OCI-LY1 (cell line): ENCODE results near the gene MAN1C1.

ENCODE experiments used
- H2AFZ ChIP-seq: fragments of 200-600 bp; sonication (generic), shearing (Covaris generic); 2 replicates; pipeline ENCODE4 v1.6.0; 2014; ENCODE audit warnings: antibody characterized with exemption, mild to moderate bottlenecking, low read length
- H3F3A ChIP-seq: fragments of 200-600 bp; sonication (generic), shearing (Covaris generic); 2 replicates; pipeline ENCODE4 v1.6.0; 2014; ENCODE audit warnings: mild to moderate bottlenecking, antibody characterized with exemption, low read length, moderate library complexity; ENCODE audit not compliant: insufficient read depth
- H3K27ac ChIP-seq: fragments of 200-600 bp; sonication (generic); 2 replicates; pipeline ENCODE4 v1.5.1; 2014; ENCODE audit warnings: low read length, mixed run types, mild to moderate bottlenecking, low read depth; ENCODE audit not compliant: poor library complexity, severe bottlenecking
- H3K27me3 ChIP-seq: fragments of 200-600 bp; sonication (generic); 2 replicates; pipeline ENCODE4 v1.6.0; 2014; ENCODE audit warnings: antibody characterized with exemption, mild to moderate bottlenecking, low read length, moderate library complexity; ENCODE audit not compliant: insufficient read depth
- H3K36me3 ChIP-seq: fragments of 200-600 bp; sonication (generic); 2 replicates; pipeline ENCODE4 v1.6.1; 2014; ENCODE audit warnings: mild to moderate bottlenecking, antibody characterized with exemption, low read length, moderate library complexity, mixed read lengths; ENCODE audit not compliant: insufficient read depth
- H3K4me1 ChIP-seq: fragments of 200-600 bp; sonication (generic); 2 replicates; pipeline ENCODE4 v1.5.1; 2014; ENCODE audit warnings: mild to moderate bottlenecking, low read length, moderate library complexity; ENCODE audit not compliant: insufficient read depth, severe bottlenecking
- H3K4me2 ChIP-seq: fragments of 200-600 bp; sonication (generic), shearing (Covaris generic); 2 replicates; pipeline ENCODE4 v1.6.1; 2014; ENCODE audit warnings: low read length
- H3K4me3 ChIP-seq: fragments of 200-600 bp; sonication (generic); 2 replicates; pipeline ENCODE4 v1.5.1; 2014; ENCODE audit warnings: low read length, low read depth, mild to moderate bottlenecking, mixed read lengths; ENCODE audit not compliant: poor library complexity, severe bottlenecking
- H3K79me2 ChIP-seq: fragments of 200-600 bp; shearing (Covaris generic); 2 replicates; pipeline ENCODE4 v1.6.1; 2016; ENCODE audit warnings: mixed run types, low read length, mixed read lengths; ENCODE audit not compliant: insufficient read depth
- H3K9ac ChIP-seq: fragments of 200-600 bp; sonication (generic), shearing (Covaris generic); 2 replicates; pipeline ENCODE4 v1.6.1; 2014; ENCODE audit warnings: mild to moderate bottlenecking, low read length, mixed read lengths
- H3K9me2 ChIP-seq: fragments of 200-600 bp; sonication (generic), shearing (Covaris generic); 2 replicates; pipeline ENCODE4 v1.6.1; 2014; ENCODE audit warnings: low read depth, mild to moderate bottlenecking, low read length, mixed read lengths
- H3K9me3 ChIP-seq: fragments of 200-600 bp; shearing (Covaris generic); 2 replicates; pipeline ENCODE4 v1.6.1; 2014; ENCODE audit warnings: low read length, mixed read lengths
- H4K20me1 ChIP-seq: fragments of 200-600 bp; sonication (generic), shearing (Covaris generic); 2 replicates; pipeline ENCODE4 v1.6.0; 2016; ENCODE audit warnings: mild to moderate bottlenecking, low read length; ENCODE audit not compliant: insufficient read depth
- EZH2 ChIP-seq: fragments of 200-600 bp; sonication (generic), shearing (Covaris generic); IDR thresholded peaks from 2 replicates; pipeline ENCODE4 v1.8.0; 2017; ENCODE audit warnings: borderline replicate concordance, mixed run types, mild to moderate bottlenecking, antibody characterized with exemption, low read length, moderate library complexity, mixed read lengths
- TF ChIP-seq, protein P1 (sequence below): fragments of 200-600 bp; sonication (generic), shearing (Covaris generic); IDR thresholded peaks from 2 replicates; pipeline ENCODE4 v1.5.1; 2017; ENCODE audit warnings: mild to moderate bottlenecking, antibody characterized with exemption, low read length, moderate library complexity, mixed read lengths

The MAN1C1 gene

DNA sequence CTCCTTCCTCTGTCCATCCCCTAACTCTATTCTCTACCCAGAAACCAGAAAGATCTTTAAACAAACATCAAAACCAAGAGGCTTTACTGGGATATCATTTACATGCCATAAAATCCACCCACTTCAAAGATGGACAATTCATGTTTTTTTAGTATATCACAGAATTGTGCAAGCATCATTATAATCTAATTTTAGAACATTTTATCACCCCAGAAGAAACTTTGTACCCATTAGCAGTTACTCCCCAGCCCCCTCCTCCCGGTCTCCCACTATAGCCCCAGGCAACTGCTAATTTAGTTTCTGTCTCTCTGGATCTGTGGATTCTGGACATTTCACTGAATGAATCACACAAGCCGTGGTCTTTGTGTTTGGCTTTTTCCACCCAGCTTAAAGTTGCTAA is 178.6 kb downstream of the MAN1C1 start:
- Histone ChIP-seq H3K36me3 (no peaks in the 10 kb centered on the region), H3K9me2 (no peaks in the 10 kb centered on the region), H3K27me3 (0 out of 2 replicates have a peak, but pooled peaks cover 4% of the 10 kb centered on the region), H3K4me3 (no peak overlapping the region), H2AFZ (no peak overlapping the region), H3K27ac (no peak overlapping the region), H3K9ac (no peak overlapping the region), H3K4me1 (peaks cover 16% of the 10 kb centered on the region), H3K79me2 (no peaks in the 10 kb centered on the region), H4K20me1 (no peaks in the 10 kb centered on the region), H3K4me2 (no peak overlapping the region), H3K9me3 (no peaks in the 10 kb centered on the region), H3F3A (no peaks in the 10 kb centered on the region)
- TF ChIP-seq EZH2 = no peak
- TF ChIP-seq, protein P1, sequence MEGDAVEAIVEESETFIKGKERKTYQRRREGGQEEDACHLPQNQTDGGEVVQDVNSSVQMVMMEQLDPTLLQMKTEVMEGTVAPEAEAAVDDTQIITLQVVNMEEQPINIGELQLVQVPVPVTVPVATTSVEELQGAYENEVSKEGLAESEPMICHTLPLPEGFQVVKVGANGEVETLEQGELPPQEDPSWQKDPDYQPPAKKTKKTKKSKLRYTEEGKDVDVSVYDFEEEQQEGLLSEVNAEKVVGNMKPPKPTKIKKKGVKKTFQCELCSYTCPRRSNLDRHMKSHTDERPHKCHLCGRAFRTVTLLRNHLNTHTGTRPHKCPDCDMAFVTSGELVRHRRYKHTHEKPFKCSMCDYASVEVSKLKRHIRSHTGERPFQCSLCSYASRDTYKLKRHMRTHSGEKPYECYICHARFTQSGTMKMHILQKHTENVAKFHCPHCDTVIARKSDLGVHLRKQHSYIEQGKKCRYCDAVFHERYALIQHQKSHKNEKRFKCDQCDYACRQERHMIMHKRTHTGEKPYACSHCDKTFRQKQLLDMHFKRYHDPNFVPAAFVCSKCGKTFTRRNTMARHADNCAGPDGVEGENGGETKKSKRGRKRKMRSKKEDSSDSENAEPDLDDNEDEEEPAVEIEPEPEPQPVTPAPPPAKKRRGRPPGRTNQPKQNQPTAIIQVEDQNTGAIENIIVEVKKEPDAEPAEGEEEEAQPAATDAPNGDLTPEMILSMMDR = no peak

DNA sequence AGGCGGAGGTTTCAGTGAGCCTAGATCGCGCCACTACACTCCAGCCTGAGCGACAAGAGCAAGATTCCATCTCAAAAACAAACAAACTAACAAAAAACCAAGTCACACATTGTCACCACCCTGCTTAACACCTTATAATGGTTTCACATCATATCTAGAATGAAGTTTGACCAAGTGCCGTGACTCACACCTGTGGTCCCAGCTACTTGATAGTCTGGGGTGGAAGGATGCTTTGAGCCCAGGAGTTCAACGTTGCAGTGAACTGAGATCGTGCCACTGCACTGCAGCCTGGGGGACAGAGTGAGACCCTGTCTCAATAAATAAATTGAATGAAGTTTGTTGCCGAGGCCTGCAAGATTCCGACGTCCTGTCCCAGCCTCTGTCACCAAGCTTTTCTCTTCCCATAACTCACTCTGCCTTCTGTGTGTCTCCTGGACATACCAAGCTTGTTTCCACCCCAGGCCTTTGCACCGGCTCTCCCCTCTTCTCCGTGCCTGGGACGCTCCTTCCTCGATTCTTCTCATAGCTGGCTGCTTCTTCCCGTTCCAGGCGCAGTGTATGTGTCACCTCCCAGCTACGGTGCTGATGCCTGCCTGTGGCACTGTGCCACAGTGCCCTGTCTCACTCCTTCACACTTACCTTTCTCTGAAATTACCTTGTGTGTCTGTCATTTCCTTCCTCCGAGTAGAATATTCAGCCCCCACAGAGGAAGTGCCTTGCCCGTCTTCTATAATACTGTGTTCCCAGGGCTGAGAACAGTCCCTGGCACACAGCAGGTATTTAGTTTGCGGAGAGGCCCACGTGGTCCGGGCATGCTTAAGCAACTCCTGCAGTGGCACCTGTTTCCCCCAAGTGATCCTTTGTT is 179.6 kb downstream of the MAN1C1 start:
- no peaks in the 10 kb centered on the region for H3K36me3 ChIP-seq
- no peaks in the 10 kb centered on the region for H3K9me2 ChIP-seq
- 0 out of 2 replicates have a peak overlapping the region, but pooled peaks have one; percentile 6 for H3K4me2 ChIP-seq
- no peaks in the 10 kb centered on the region for H4K20me1 ChIP-seq
- no peak overlapping the region for H3K9ac ChIP-seq
- no peak overlapping the region for H2AFZ ChIP-seq
- no peaks in the 10 kb centered on the region for H3K9me3 ChIP-seq
- TF ChIP-seq, protein P1 = no peak
- TF ChIP-seq EZH2 = no peak
- no peaks in the 10 kb centered on the region for H3F3A ChIP-seq
- peaks cover 23% of the 10 kb centered on the region for H3K4me1 ChIP-seq
- no peak overlapping the region for H3K4me3 ChIP-seq
- no peaks in the 10 kb centered on the region for H3K27me3 ChIP-seq
- no peak overlapping the region for H3K27ac ChIP-seq
- H3K79me2 ChIP-seq = no peaks in the 10 kb centered on the region

DNA sequence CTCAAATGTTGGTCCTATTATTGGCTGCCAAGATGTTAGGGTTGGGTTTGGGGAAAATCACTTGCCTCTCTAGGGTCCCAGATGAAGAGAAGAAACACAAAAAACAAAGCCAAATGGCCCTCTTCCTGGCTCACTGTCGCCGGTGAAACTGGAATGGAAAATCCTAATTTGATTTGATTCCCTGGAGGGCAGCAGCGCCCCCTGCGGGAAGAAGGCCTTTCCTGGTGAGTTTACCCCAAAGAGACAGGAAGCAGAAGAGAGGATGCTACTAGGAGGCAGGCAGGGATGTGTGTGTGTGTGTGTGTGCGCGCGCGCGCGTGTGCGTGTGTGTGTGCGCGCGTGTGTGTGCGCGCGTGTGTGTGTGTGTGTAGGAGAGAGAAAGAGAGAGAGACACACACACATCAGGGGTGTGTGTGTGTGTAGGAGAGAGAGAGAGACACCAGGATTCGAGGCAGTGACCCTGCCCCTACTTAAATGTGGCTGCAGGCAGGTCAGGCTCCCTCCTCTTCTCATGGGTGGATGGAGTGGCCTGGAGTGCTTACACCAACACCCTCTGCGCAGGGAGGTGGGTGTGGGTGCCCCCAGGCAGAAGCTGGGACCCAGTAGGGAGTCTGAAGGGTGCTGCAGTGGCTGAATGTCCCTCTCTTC is 180.3 kb downstream of the MAN1C1 start:
- no peak overlapping the region for H3K27ac ChIP-seq
- no peaks in the 10 kb centered on the region for H3K9me2 ChIP-seq
- H3K4me1 ChIP-seq = peaks cover 23% of the 10 kb centered on the region
- H3K36me3 ChIP-seq = no peaks in the 10 kb centered on the region
- H3K9me3 ChIP-seq = no peaks in the 10 kb centered on the region
- no peaks in the 10 kb centered on the region for H4K20me1 ChIP-seq
- H2AFZ ChIP-seq = no peak overlapping the region
- H3K27me3 ChIP-seq = no peaks in the 10 kb centered on the region
- H3K4me3 ChIP-seq = no peak overlapping the region
- no peak overlapping the region for H3K9ac ChIP-seq
- TF ChIP-seq, protein P1 = peak; percentile 84
- no peak for TF ChIP-seq EZH2
- no peaks in the 10 kb centered on the region for H3F3A ChIP-seq
- H3K79me2 ChIP-seq = no peaks in the 10 kb centered on the region
- H3K4me2 ChIP-seq = peak overlapping the region; percentile 6; the same call in 1 of the 2 replicates
